A549 (cell line): ENCODE data around the gene CYP20A1. TPM values are rescaled to one million over a fixed set of nuclear protein-coding genes. Genes with fewer than 3 reads are reported as not detected.

Experiments used
- ATAC-seq, 2 experiments: fragments of 200-7000 bp in 1 of 2; fragments of >200 bp in 1 of 2; cut with Nextera tagmentation in 1 of 2; cut with Tn5 transposase in 1 of 2; 3 replicates each; pipeline versions ENCODE4 v1.8.0 to v1.9.1; 2018 to 2020; ENCODE audit warnings: mild to moderate bottlenecking in 1 of 2, moderate library complexity in 1 of 2
- CTCF ChIA-PET: fragments of 300-600 bp; sonication (Branson Sonifier 250); formaldehyde crosslinking; extraction: SDS; loops from one replicate; lab custom pipeline; 2021; ENCODE audit warnings: antibody characterized with exemption, inconsistent platforms; lab: Yijun Ruan, JAX
- POLR2A ChIA-PET: fragments of 350-600 bp; formaldehyde crosslinking; extraction: SDS; loops from one replicate; lab custom pipeline; 2021; ENCODE audit warnings: antibody characterized with exemption, inconsistent platforms; lab: Yijun Ruan, JAX
- DNase-seq, 2 experiments: peaks; one replicate each; pipeline versions ENCODE4 v3.0.0 to v3.0.0-alpha.2; 2011 to 2016; ENCODE audit warnings: low read depth in 1 of 2, low spot score in 1 of 2
- FAIRE-seq: peaks from 2 replicates; lab custom pipeline; 2011; peaks lifted over from hg19 to GRCh38; lab: Jason Lieb, UNC
- H3K27ac ChIP-seq, 2 experiments: fragments of >200 bp; sonication (Bioruptor Twin); formaldehyde crosslinking; 3 replicates each; pipeline ENCODE4 v1.5.1; 2016 to 2017
- H3K4me1 ChIP-seq: fragments of >200 bp; sonication (Bioruptor Twin); formaldehyde crosslinking; 3 replicates; pipeline ENCODE4 v1.6.1; 2016
- H3K4me2 ChIP-seq: fragments of >200 bp; sonication (Bioruptor Twin); formaldehyde crosslinking; 3 replicates; pipeline ENCODE4 v1.6.1; 2016
- H3K4me3 ChIP-seq: fragments of >200 bp; sonication (Bioruptor Twin); formaldehyde crosslinking; 3 replicates; pipeline ENCODE4 v1.5.1; 2016
- H3K9me3 ChIP-seq: fragments of >200 bp; sonication (Bioruptor Twin); formaldehyde crosslinking; 3 replicates; pipeline ENCODE4 v1.6.1; 2016
- BCL3 ChIP-seq: fragments of >200 bp; sonication (Bioruptor Twin); formaldehyde crosslinking; IDR thresholded peaks from 3 replicates; pipeline ENCODE4 v1.6.1; 2016
- CBX2 ChIP-seq: fragments of 200-600 bp; sonication (generic); IDR thresholded peaks from 2 replicates; pipeline ENCODE4 v1.6.1; 2016; ENCODE audit warnings: low read depth, mild to moderate bottlenecking, borderline replicate concordance
- CEBPB ChIP-seq, 2 experiments: fragments of >200 bp in 1 of 2; sonication (Bioruptor Twin) in 1 of 2; formaldehyde crosslinking in 1 of 2; IDR thresholded peaks; 2 replicates each; pipeline ENCODE4 v1.6.1; 2012 to 2016
- CTCF ChIP-seq: fragments of >200 bp; sonication (Bioruptor Twin); formaldehyde crosslinking; IDR thresholded peaks from 3 replicates; pipeline ENCODE4 v1.5.1; 2016
- EP300 ChIP-seq, 2 experiments: fragments of >200 bp; sonication (Bioruptor Twin); formaldehyde crosslinking; IDR thresholded peaks; 2 replicates in 1 of 2; 3 replicates in 1 of 2; pipeline ENCODE4 v1.6.1; 2016 to 2017
- FOSB ChIP-seq: fragments of 250-450 bp; sonication (Bioruptor Pico); IDR thresholded peaks from 2 replicates; pipeline ENCODE4 v1.5.0; 2020; ENCODE audit warnings: mild to moderate bottlenecking, moderate library complexity
- FOSL2 ChIP-seq, 2 experiments: fragments of 450-650 bp in 1 of 2; fragments of >200 bp in 1 of 2; sonication (Bioruptor Twin) in 1 of 2; formaldehyde crosslinking; IDR thresholded peaks; 2 replicates each; pipeline versions ENCODE4 v1.5.0 to v1.6.1; 2016 to 2020; ENCODE audit warnings: mild to moderate bottlenecking in 1 of 2, moderate library complexity in 1 of 2
- GATA3 ChIP-seq: IDR thresholded peaks from 2 replicates; pipeline ENCODE4 v1.6.1; 2012; ENCODE audit warnings: borderline replicate concordance
- HES2 ChIP-seq: fragments of >200 bp; sonication (Bioruptor Twin); formaldehyde crosslinking; IDR thresholded peaks from 2 replicates; pipeline ENCODE4 v1.6.1; 2016
- HOXB13 ChIP-seq: fragments of 250-450 bp; sonication (Bioruptor Pico); IDR thresholded peaks from 2 replicates; pipeline ENCODE4 v1.5.0; 2020; ENCODE audit warnings: low read depth, mild to moderate bottlenecking, moderate library complexity
- JUN ChIP-seq, 2 experiments: fragments of >200 bp; sonication (Bioruptor Twin); formaldehyde crosslinking; IDR thresholded peaks; 2 replicates in 1 of 2; 3 replicates in 1 of 2; pipeline ENCODE4 v1.6.1; 2016 to 2017
- MYC ChIP-seq: IDR thresholded peaks from 2 replicates; pipeline ENCODE4 v1.6.1; 2012; ENCODE audit warnings: mild to moderate bottlenecking, inconsistent platforms, low read length, improper control_type of control experiment, borderline replicate concordance
- POLR2A ChIP-seq: IDR thresholded peaks from 2 replicates; pipeline ENCODE4 v1.6.1; 2012; ENCODE audit warnings: mild to moderate bottlenecking, low read length
- SREBF2 ChIP-seq: fragments of 450-650 bp; IDR thresholded peaks from 2 replicates; pipeline ENCODE4 v1.6.1; 2014; ENCODE audit warnings: mild to moderate bottlenecking, moderate library complexity
- ZC3H11A ChIP-seq: fragments of 450-650 bp; IDR thresholded peaks from 2 replicates; pipeline ENCODE4 v1.6.1; 2014; ENCODE audit warnings: antibody characterized with exemption, mild to moderate bottlenecking
- ZSCAN20 ChIP-seq: fragments of 250-450 bp; sonication (Bioruptor Pico); IDR thresholded peaks from 2 replicates; pipeline ENCODE4 v1.8.0; 2022; ENCODE audit warnings: mild to moderate bottlenecking, moderate library complexity
- WGBS: methylation state at CpG from one replicate; pipeline ENCODE4 v1.1.6; 2017; ENCODE audit errors: missing lambda C conversion rate; 5-methylcytosine and 5-hydroxymethylcytosine counted together
- polyA plus RNA-seq, 4 experiments: library from polyadenylated mRNA; depleted of rRNA in 3 of 4; stranded (reverse); fragments of >200 nt; fragmentation: RNase III in 1 of 4; extraction: RNeasy Plus Mini Kit Qiagen cat#74134 plus additional on column Dnase treatment in 1 of 4; gene quantifications; 2 replicates in 3 of 4; 3 replicates in 1 of 4; pipeline ENCODE4 v1.2.3, GENCODE V29; 2011 to 2017
- TF ChIP-seq, protein P1 (sequence below): IDR thresholded peaks from 2 replicates; pipeline ENCODE4 v1.6.1; 2012
- TF ChIP-seq, protein P2 (sequence below): IDR thresholded peaks from 2 replicates; pipeline ENCODE4 v1.6.1; 2012

CYP20A1 gene
- polyA plus RNA-seq, 2 of the 4 experiments (the other 2 are of a cell fraction), result 7.5 to 19.7 TPM

DNA sequence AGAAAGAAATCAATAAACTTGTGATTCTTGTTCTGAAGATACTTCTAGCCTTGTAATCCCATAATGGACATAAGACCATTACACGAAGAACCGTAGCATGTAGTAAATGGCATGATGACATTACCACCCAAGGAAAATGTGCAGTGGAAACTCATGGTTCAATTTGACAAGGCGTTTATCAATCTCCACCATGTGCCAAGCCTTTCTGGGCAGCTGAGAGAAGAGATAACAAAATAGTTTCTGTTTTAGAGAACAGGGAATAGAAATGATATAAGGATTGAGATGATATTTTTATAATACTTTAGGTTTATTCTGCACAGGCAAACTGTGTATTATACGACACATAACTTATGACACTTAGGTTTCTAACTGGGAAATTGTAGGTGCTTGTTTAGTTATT is 108.6 kb downstream of the CYP20A1 start:
- DNase-seq, result no peak
- H3K27ac ChIP-seq, result no peak overlapping the region
- CTCF ChIA-PET, result no interaction called here
- no peak for TF ChIP-seq SREBF2
- TF ChIP-seq CTCF, result no peak
- no peak for TF ChIP-seq EP300 (IDR thresholded peaks at IDR 0.05)
- TF ChIP-seq HOXB13 (CRISPR knock-in tag), result no peak
- no peak for TF ChIP-seq MYC
- no peak for TF ChIP-seq CBX2
- no peak for TF ChIP-seq POLR2A
- TF ChIP-seq, all 56 proteins: peak for 0
- H3K4me3 ChIP-seq, result no peak overlapping the region
- FAIRE-seq (no peak), ATAC-seq (no peak)
- POLR2A ChIA-PET, result no interaction called here
- H3K9me3 ChIP-seq, result no peaks in the 10 kb centered on the region
- no peak overlapping the region for H3K4me2 ChIP-seq
- WGBS, result 85% methylated on average over 4 of the region's 4 CpGs
- H3K4me1 ChIP-seq, result peaks cover 21% of the 10 kb centered on the region

DNA sequence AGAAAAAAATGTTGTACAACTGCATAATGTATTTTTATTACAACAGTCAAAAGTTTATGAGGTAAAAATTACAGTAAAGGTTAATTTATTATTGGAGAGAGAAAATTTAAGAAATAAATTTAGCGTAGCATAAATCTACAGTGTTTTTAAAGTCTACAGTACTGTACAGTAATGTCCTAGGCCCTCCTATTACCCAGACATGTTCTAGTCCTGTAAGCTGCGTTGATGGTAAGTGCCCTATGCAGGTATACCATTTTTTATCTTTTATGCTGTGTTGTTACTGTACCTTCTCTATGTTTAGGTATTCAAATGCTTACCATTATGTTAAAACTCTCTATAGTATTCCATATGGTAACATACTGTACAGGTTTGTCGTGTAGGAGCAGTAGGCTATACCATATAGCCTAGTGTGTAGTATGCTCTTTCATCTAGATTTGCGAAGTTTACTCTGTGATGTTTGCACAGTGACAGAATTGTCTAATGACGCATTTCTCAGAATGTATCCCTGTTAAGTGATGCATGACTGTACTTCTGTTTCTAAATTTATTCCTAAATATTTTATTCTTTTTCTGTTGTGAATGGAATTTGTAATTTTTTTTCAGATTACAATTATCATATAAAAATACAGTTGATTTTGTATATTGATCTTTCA is 113.9 kb downstream of the CYP20A1 start:
- no peak for FAIRE-seq

More for the DNA sequence above, 113.9 kb downstream of the CYP20A1 start:
- Histone ChIP-seq H3K9me3 (no peaks in the 10 kb centered on the region), H3K4me1 (peaks cover 40% of the 10 kb centered on the region), H3K27ac (peak overlapping the region; percentile 67 to 75), H3K4me2 (peak overlapping the region; percentile 77), H3K4me3 (0 out of 3 replicates have a peak overlapping the region, but pooled peaks have one; percentile 3)
- CTCF ChIA-PET, result interaction anchor here (1.4 kb wide), 1 partner anchor 42 kb away, joined by 3 read pairs; no protein-coding TSS in a partner anchor
- POLR2A ChIA-PET, result no interaction called here
- ATAC-seq, result peak; percentile 99 to 100
- WGBS, result 17% methylated on average over 5 of the region's 5 CpGs
- TF ChIP-seq ZC3H11A (no peak), CTCF (no peak), JUN (IDR thresholded peaks at IDR 0.05) (0 out of 5 replicates have a peak, but pooled peaks of 1 of the 2 experiments have one; percentile 33), EP300 (IDR thresholded peaks at IDR 0.05) (0 out of 5 replicates have a peak, but pooled peaks of 1 of the 2 experiments have one; percentile 21), CEBPB (IDR thresholded peaks at IDR 0.05) (peak in 1 of 2 experiments; percentile 17; a peak in 1 of 4 replicates), ZSCAN20 (CRISPR knock-in tag) (no peak), GATA3 (peak; percentile 64; the same call in 1 of the 2 replicates), HES2 (no peak), BCL3 (no peak), FOSL2 (IDR thresholded peaks at IDR 0.05) (no peak), FOSL2 (CRISPR knock-in tag; IDR thresholded peaks at IDR 0.05) (peak; percentile 87), FOSB (CRISPR knock-in tag) (no peak)
- TF ChIP-seq, protein P1, sequence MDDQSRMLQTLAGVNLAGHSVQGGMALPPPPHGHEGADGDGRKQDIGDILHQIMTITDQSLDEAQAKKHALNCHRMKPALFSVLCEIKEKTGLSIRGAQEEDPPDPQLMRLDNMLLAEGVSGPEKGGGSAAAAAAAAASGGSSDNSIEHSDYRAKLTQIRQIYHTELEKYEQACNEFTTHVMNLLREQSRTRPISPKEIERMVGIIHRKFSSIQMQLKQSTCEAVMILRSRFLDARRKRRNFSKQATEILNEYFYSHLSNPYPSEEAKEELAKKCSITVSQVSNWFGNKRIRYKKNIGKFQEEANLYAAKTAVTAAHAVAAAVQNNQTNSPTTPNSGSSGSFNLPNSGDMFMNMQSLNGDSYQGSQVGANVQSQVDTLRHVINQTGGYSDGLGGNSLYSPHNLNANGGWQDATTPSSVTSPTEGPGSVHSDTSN, result no peak
- TF ChIP-seq, protein P2, sequence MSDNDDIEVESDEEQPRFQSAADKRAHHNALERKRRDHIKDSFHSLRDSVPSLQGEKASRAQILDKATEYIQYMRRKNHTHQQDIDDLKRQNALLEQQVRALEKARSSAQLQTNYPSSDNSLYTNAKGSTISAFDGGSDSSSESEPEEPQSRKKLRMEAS, result 0 out of 2 replicates have a peak, but pooled peaks have one; percentile 33
- TF ChIP-seq, all 56 proteins: peak for 6
- peak in 1 of 2 experiments; percentile 75 for DNase-seq
